OCI-LY7 (cell line): ENCODE data around the gene TAS2R7. TPM values are rescaled to one million over a fixed set of nuclear protein-coding genes. Genes with fewer than 3 reads are reported as not detected.

Experiments
- BruUV-seq: library from RNA; stranded (reverse); fragments of 400-500 nt; replicated peaks from 2 replicates; lab custom pipeline; 2021; lab: Mats Ljungman, UMichigan
- CTCF ChIA-PET: fragments of 300-600 bp; sonication (Branson Sonifier 250); formaldehyde crosslinking; loops from one replicate; lab custom pipeline; 2022; ENCODE audit warnings: antibody characterized with exemption; ENCODE audit not compliant: unreplicated experiment; lab: Charles Lee
- POLR2A ChIA-PET: fragments of 300-600 bp; sonication (Branson Sonifier 250); formaldehyde crosslinking; loops from one replicate; lab custom pipeline; 2022; ENCODE audit warnings: antibody characterized with exemption; lab: Charles Lee
- DNase-seq: peaks from one replicate; pipeline ENCODE4 v3.0.0-alpha.2; 2015; ENCODE audit warnings: low spot score
- H2AFZ ChIP-seq: fragments of 200-600 bp; sonication (generic), shearing (Covaris generic); 2 replicates; pipeline ENCODE4 v1.6.1; 2014; ENCODE audit warnings: mild to moderate bottlenecking, antibody characterized with exemption, low read length, moderate library complexity
- H3K27ac ChIP-seq: fragments of 200-600 bp; sonication (generic); 2 replicates; pipeline ENCODE4 v1.5.1; 2014; ENCODE audit warnings: mixed run types, low read depth, mild to moderate bottlenecking, moderate library complexity, low read length, inconsistent platforms; ENCODE audit not compliant: poor library complexity, severe bottlenecking
- H3K36me3 ChIP-seq: fragments of 200-600 bp; sonication (generic); 2 replicates; pipeline ENCODE4 v1.6.1; 2014; ENCODE audit warnings: mild to moderate bottlenecking, antibody characterized with exemption, low read length, moderate library complexity, mixed read lengths; ENCODE audit not compliant: insufficient read depth
- H3K4me1 ChIP-seq: fragments of 200-600 bp; sonication (generic); 2 replicates; pipeline ENCODE4 v1.5.1; 2014; ENCODE audit warnings: mild to moderate bottlenecking, low read length; ENCODE audit not compliant: insufficient read depth, poor library complexity, severe bottlenecking
- H3K4me2 ChIP-seq: fragments of 200-600 bp; sonication (generic); 2 replicates; pipeline ENCODE4 v1.6.1; 2014; ENCODE audit warnings: mild to moderate bottlenecking, low read length
- H3K4me3 ChIP-seq: fragments of 200-600 bp; sonication (generic); 2 replicates; pipeline ENCODE4 v1.5.1; 2014; ENCODE audit warnings: mild to moderate bottlenecking, low read depth, low read length; ENCODE audit not compliant: poor library complexity, severe bottlenecking
- H3K79me2 ChIP-seq: fragments of 200-600 bp; sonication (generic); 2 replicates; pipeline ENCODE4 v1.6.1; 2016; ENCODE audit warnings: low read depth, mild to moderate bottlenecking, low read length, moderate library complexity, mixed read lengths; ENCODE audit not compliant: insufficient read depth
- H3K9me2 ChIP-seq: fragments of 200-600 bp; sonication (generic); 2 replicates; pipeline ENCODE4 v1.6.1; 2016; ENCODE audit warnings: mild to moderate bottlenecking, low read length, mixed read lengths; ENCODE audit not compliant: insufficient read depth
- H3K9me3 ChIP-seq: fragments of 200-600 bp; sonication (generic); 2 replicates; pipeline ENCODE4 v1.6.1; 2014; ENCODE audit warnings: mild to moderate bottlenecking, mixed run types, low read length, mixed read lengths
- H4K20me1 ChIP-seq: fragments of 200-600 bp; sonication (generic); 2 replicates; pipeline ENCODE4 v1.6.1; 2014; ENCODE audit warnings: mild to moderate bottlenecking, antibody characterized with exemption, low read length, moderate library complexity, mixed read lengths; ENCODE audit not compliant: insufficient read depth
- CTCF ChIP-seq: fragments of 200-600 bp; sonication (generic); conservative IDR thresholded peaks from 2 replicates; pipeline ENCODE4 v1.5.1; 2014; ENCODE audit warnings: mild to moderate bottlenecking, antibody characterized with exemption, low read length, moderate library complexity, mixed read lengths
- EZH2phosphoT487 ChIP-seq: fragments of 200-600 bp; sonication (generic); IDR thresholded peaks from 2 replicates; pipeline ENCODE4 v1.6.1; 2018; ENCODE audit warnings: low read depth, borderline replicate concordance, mild to moderate bottlenecking, mixed run types, antibody characterized with exemption, low read length, moderate library complexity, mixed read lengths
- intact Hi-C: fragments of 100-400 bp; cut with micrococcal nuclease; formaldehyde crosslinking; loops from one replicate; pipeline ENCODE4 v1.10.0; 2022; ENCODE audit not compliant: unreplicated experiment
- total RNA-seq, 2 experiments: library from RNA; depleted of rRNA in 1 of 2; stranded (reverse); fragments of >200 nt in 1 of 2; shearing (Covaris generic) in 1 of 2; gene quantifications; 2 replicates each; pipeline ENCODE4 v1.2.3, GENCODE V29; 2014 to 2022

Gene TAS2R7
- total RNA-seq, 2 experiments from 2014 or later = not detected

DNA sequence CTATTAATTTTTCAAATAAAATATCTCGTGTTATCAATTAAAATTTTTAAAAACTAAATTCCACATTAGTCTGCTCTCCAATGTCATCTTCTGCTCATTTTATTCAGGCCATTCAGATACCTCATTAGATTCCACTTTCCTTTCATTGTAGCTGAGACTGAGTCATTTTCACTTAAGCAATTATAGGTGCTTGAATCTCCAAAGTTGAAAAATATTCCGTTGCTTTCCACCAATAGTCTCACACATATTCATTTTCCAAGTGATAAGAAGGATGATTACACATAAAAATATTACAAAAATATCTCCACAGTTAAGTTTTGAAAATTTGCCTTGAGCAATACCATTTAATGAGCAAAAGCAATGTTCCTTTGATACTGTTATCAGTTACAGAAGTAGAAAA is 42.8 kb downstream of the TAS2R7 start:
- no peak overlapping the region for H3K4me2 ChIP-seq
- intact Hi-C loops = no loop called here
- 0 out of 2 replicates have a peak, but pooled peaks cover 4% of the 10 kb centered on the region for H3K9me3 ChIP-seq
- no peak overlapping the region for H3K27ac ChIP-seq
- ChIA-PET CTCF (no interaction called here), POLR2A (interaction anchor here (0.8 kb wide), 1 partner anchor 11 kb away, joined by 3 read pairs; no protein-coding TSS in a partner anchor)
- H4K20me1 ChIP-seq = no peaks in the 10 kb centered on the region
- H3K36me3 ChIP-seq = no peaks in the 10 kb centered on the region
- BruUV-seq = no TSS peak
- no peaks in the 10 kb centered on the region for H3K9me2 ChIP-seq
- no peak for TF ChIP-seq CTCF
- H2AFZ ChIP-seq = no peak overlapping the region
- H3K4me1 ChIP-seq = no peaks in the 10 kb centered on the region
- no peaks in the 10 kb centered on the region for H3K79me2 ChIP-seq
- DNase-seq = no peak
- H3K4me3 ChIP-seq = no peak overlapping the region

GRCh38 chr12:10756194-10756593 is 46.2 kb downstream of the TAS2R7 start:
- no peaks in the 10 kb centered on the region for H3K79me2 ChIP-seq
- CTCF ChIA-PET = no interaction called here
- H2AFZ ChIP-seq = no peak overlapping the region
- H3K4me1 ChIP-seq = no peaks in the 10 kb centered on the region
- intact Hi-C loops = no loop called here
- POLR2A ChIA-PET = interaction anchor here (1.2 kb wide), 1 partner anchor 71 kb away, joined by 3 read pairs; no protein-coding TSS in a partner anchor
- no peak for DNase-seq
- H3K9me2 ChIP-seq = no peaks in the 10 kb centered on the region
- BruUV-seq = no TSS peak
- H3K4me2 ChIP-seq = no peak overlapping the region
- TF ChIP-seq CTCF = no peak
- TF ChIP-seq EZH2phosphoT487 = no peak
- H3K4me3 ChIP-seq = no peak overlapping the region
- no peaks in the 10 kb centered on the region for H4K20me1 ChIP-seq
- no peaks in the 10 kb centered on the region for H3K36me3 ChIP-seq
- H3K27ac ChIP-seq = no peak overlapping the region
- H3K9me3 ChIP-seq = 0 out of 2 replicates have a peak, but pooled peaks cover 4% of the 10 kb centered on the region

GRCh38 chr12:10753059-10753458 is 49.4 kb downstream of the TAS2R7 start:
- Histone ChIP-seq H3K4me1 (peaks cover 5% of the 10 kb centered on the region), H3K27ac (no peak overlapping the region), H3K4me3 (no peak overlapping the region), H3K36me3 (no peaks in the 10 kb centered on the region), H4K20me1 (no peaks in the 10 kb centered on the region), H2AFZ (no peak overlapping the region), H3K9me2 (no peaks in the 10 kb centered on the region), H3K79me2 (no peaks in the 10 kb centered on the region), H3K4me2 (no peak overlapping the region), H3K9me3 (0 out of 2 replicates have a peak, but pooled peaks cover 4% of the 10 kb centered on the region)
- BruUV-seq = no TSS peak
- TF ChIP-seq EZH2phosphoT487 = no peak
- TF ChIP-seq CTCF = no peak
- DNase-seq = no peak
- intact Hi-C loops = loop anchor here (5.0 kb wide), 1 partner anchor 81 kb away; the partner anchor contains the start of gene STYK1
- ChIA-PET POLR2A (interaction anchor here (0.6 to 1.4 kb wide), 2 partner anchors 17 to 37 kb away, joined by 3 read pairs; no protein-coding TSS in a partner anchor), CTCF (no interaction called here)
